NCI-H1092 (cell line): ENCODE measurements around the gene SLC38A11.

Source experiments
- DNase-seq: peaks from one replicate; lab custom pipeline; 2025; lab: John Stamatoyannopoulos, UW

SLC38A11 gene

DNA sequence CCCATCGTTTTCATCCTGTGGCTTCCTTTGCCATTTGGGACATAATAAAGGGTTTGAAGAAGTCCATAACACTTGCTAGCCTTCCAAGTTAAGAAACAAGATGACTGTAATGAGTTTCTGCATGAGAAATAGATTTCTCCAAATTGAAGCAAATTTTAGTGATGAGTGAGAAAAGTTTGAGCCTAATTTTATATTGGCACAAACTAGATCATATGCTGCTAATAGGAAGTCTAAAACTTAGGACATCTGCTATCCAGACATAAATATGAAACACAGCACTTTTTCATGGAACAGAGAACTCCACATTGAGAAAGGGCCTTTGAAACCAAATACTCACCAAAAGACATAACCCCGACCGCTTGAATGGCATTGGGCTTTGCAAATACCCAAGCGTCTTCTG is 39.8 kb downstream of the SLC38A11 start:
- no peak for DNase-seq

DNA sequence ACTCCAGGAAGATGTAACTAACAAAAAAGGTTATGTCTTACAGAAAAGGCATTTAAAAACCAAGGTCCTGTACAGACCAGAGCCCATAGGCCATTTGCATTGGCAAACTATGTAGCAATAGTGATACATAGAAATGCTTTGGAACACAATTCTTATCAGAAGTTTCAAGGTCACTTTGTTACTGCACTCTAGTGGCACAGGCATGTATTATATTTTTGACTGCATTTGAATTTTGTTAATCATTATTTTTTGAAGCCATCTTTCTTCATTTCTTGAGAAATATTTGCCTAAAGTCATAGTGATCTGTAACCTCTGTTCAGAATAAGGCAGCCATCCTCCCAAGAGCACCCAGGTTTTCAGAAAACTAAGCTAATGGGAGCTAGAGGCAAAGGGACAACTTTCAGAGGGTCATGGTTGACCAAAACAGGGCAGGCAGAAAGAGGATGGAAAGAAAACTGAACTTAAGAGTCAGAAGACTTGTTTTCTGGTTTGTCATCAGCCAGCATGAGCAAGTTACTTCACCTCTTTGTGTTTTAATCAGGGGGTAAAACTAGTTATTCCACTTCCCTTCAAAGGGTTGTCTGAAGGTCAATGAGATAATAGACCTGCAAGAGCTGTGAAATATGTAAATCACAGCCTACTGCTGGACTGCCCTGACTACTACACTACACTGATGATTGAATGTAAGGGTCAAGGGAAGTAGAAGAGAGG is 41.5 kb downstream of the SLC38A11 start:
- DNase-seq: no peak

DNA sequence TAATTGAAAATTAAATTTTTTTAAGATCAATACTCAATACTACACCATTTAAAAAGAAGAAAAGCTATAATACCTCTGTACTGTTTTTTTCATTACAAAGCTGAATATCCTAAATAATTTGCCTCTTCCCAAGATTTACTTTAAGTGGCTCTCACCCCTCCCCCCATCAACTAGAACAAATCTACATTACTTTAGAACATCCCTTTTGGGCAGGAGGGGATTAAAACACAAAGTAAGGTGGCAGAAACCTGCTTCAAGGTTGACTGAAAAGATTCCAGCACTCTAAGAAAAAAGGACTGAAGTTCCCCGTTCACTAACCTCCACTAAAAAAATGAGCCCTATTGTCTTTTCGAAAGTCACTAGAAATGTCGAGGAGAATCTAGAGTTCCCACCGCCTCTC is 42.3 kb downstream of the SLC38A11 start:
- DNase-seq: no peak

DNA sequence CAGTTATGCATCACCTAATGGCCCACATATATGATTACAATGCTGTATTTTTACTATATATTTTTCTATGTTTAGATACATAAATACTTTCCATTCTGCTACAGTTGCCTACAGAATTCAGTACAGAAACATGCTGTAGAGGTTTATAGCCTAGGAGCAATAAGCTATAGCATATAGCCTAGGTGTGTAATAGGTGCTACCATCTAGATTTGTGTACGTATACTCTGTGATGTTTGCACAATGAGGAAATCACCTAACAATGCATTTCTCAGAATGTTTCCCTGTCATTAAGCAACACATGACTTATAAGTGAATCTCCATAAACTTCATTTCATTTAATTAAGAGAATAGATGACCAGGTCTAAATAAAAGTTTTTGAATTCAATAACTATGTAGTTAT is 43.5 kb downstream of the SLC38A11 start:
- DNase-seq: no peak

DNA sequence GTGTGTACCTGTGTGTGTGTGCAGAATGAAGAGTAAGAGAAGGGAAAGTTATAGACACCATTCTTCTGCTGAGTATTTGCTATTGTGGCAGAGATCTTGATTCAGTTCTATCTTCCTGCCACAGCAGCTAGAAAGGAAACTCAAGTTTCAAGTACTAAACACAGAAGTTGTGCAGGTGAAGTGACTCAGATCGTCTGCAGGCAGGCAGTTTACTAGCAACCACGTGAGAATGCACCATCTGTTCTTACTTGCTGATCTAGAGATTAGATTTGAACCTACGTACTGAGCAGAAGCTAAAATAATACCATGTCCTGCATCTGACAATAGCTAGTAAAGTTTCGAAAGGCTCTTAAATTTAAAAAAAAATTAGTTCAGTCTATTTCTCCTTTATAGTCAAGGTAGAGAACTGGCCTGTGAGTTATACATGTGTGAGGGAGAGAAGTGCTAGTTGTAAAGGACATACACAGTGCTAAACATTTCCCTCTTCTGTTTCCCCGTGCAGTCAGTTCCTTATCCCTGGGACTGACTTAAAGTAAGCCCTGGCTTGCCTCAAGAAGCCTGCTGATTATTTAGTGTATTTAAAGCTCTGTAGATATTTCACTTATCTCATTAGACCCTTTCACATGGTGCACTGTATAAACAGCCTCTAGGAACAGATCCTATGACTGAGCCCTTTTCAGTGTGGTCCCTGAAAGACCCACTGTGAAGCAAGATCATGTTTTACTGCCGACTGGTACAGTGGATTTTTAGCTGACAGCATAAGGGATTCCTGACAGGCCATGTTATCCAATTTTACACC is 45.0 kb downstream of the SLC38A11 start:
- DNase-seq: no peak

DNA sequence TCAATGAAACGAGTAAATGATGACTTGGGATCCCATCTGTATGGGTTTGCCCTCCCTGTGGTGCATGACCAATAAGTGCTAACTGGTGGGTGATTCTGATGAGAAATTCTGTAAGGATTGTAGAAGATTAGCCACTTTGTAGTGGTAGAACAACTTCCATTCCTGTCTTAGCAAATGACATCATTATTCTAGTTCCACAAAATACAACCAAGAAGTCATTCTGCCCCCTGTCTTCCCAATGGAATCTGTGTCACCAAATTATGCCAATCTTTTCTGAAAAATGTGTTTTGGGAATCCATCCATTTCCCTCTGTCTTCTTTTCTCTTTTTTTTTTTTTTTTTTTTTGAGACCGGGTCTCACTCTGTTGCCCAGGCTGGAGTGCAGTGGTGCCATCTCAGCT is 48.4 kb downstream of the SLC38A11 start:
- DNase-seq: no peak

DNA sequence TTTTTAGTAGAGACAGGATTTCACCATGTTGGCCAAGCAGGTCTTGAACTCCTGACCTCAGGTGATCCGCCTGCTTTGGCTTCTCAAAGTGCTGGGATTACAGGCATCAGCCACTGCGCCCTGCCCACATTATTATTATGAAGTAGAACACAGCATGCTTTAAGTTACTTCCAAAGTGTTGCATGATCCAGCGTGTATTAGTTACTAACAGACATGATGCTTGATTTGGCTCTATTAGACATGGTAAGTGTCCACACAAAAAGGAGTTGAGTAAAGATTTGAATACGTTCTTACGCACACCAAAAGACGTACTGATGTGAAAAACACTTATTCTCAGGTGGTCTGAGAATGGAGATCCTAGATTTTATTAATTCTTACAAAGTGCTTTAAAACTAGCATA is 50.0 kb downstream of the SLC38A11 start:
- DNase-seq: no peak

DNA sequence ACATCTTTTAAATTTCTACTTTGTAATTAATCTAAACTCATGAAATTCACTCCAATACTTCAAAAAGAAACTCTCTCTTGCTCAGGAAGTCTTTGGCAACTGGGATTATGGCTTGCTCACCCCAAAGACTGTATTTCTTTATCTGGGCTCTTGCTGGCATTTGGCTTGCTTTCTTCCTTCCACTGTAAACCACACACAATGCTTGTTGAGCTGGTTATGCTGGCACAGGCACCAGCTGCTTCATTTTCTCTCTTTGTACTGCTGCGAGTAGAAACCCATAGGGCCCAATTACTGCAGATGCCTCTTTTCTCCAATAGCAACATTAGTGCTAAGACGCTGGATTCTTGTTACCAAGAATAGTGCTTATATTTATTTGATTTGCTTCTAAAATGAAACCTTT is 51.4 kb downstream of the SLC38A11 start:
- peak; percentile 59 for DNase-seq

DNA sequence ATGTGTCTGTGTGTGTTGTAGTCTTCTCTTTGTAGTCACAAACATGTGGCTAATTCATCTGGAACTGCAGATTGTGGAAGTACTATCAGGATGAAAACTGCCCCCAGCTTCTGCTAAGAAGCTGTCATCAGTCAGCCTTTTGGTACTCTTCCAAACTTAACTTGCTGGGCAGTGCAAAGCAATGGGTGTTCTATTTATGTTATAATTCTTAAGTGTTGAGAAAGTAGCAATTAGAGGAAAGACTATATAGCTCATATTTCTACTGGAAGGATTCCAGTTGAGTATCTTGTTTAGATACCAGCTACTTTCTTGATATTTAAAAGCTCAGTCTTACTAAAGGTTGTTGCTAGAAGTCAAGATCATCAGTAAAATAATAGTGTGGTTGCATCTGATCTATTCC is 52.1 kb downstream of the SLC38A11 start:
- peak; percentile 14 for DNase-seq

DNA sequence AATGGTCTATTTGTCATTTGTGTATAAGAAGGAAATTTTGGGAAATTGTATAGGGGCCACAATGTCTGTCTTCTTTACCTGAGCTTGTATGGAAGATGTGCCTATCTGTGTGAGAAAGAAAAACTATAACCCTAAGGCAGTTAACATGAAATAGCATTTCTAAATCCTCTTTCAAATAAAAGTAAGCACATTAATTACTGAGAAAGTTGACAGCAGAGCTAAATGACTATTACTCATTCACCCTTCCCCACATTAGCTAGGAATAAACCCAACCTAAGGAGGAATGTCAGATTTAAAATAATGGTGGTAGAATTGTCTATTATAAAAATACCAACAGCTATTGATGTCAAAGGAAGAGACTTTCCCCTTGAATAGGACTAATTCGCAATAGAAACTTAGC is 56.2 kb downstream of the SLC38A11 start:
- no peak for DNase-seq

DNA sequence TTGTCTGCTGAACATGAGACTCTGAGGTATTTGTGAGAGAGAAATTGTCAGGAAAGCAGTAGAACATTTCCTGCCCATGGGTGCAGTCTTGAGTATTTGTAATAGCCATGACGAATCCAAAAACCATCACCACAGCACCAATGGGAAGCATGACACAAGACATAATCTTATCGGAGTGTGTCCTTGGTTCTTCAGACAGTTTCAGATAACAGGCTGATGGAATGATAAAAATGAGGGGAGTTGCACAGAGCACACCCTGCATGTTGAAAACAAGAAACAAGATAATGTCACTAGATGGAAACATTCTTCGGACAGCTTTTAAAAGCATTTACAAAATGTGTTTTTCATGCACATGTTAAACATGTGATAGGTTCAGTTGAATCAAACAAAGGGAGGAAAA is 56.9 kb downstream of the SLC38A11 start:
- no peak for DNase-seq

DNA sequence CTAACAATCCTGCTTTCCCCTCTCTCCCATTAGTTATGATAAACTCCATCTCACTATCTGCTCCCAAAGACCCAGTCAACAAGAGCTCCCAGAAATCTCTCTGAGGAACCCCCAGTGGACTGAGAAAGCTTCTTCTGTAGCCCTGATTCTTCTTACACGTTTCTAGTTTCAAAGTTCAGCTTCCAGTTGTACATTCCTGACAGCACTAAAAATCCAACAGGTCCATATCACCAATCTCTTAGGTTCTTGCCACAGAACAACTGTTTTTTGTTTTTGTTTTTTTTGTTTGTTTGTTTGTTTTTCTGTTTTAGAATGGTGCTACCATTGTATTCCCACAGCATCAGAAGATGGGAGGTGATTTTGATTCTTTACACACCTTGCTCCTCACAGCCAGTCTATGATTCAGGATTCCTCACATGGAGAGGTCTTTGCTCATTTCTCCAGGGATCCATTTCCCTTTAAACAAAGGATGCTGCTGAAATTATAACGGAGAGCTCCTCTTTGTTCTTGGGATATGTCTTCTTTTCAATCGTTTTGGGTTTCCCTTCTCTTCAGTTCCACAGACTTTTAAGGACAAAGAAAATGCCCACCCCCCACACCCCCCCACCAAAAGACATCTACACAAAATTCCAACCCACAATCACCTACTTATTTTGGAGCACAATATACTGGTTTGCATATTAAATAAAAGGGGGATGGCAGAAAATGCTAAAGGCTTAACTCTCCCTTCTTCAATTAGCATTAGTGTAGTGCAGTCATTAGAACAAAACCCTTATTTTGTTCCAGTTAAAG is 57.7 kb downstream of the SLC38A11 start:
- no peak for DNase-seq

DNA sequence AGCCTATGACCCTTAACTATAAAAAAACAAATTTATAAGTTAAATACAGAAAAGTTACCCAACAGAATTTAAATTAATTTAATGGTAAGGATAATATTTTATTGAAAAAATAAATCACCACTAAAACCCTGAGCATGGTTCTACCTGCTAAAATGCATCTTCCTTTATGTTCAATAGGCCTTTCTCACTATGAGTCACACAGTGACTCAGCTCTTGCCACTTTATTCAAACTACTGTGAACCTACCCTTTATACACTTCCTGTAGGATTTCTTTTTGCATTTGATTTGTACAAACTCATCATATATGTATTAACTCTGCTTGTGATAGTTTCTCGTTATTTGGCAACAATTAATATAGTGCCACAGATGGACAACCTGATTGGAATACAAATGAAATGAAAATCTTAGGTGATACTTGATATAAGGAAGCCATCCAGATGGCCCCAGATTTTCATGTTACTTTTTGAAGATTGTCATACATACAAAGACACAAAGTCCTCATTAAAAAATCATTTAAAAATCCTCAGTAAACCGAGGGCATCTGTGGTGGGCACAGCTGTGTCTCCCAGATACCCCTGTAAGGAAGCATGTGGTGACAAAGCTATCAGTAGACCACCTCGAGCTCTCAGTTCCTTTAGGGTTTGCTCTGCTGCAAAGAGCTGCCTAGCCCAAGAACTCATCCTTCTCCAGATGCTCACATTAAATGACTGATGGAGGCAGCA is 58.5 kb downstream of the SLC38A11 start:
- DNase-seq: no peak

DNA sequence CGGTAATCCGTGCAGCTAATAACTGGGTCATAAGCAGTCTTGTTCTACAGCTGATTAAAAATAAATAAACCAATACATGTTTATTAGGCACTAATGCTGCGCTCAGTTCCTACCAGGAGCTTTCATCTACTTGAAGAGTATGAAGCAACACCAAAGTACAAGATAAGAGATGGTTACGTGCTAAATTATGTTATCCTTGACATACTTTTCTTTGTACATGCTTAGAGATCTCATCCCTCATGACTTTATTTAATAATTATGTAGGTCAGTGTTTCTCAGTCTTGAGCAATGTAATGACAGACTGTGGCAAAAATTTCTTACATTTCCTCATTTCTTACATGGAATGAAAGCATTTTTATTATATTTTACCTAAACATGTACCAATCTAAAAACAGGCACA is 59.1 kb downstream of the SLC38A11 start:
- DNase-seq: no peak

DNA sequence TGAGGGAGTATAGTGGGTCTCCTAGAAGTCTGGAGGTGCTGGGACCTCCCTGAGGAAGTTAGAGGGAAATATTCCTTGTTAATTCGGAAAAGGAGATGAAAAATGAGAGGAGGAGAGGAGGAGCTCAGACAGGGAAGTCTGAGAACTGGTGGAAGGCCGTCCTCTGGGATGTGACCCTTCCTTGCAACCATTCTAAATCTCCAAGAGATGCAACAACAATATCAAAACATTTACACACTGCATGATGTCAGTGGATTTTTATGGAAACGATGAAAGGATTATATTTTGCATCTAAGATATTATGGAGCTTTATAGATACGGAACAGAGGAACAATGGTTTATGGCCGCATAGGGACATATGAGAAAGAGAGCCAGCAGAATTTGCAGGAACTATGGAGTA is 63.9 kb downstream of the SLC38A11 start:
- no peak for DNase-seq

DNA sequence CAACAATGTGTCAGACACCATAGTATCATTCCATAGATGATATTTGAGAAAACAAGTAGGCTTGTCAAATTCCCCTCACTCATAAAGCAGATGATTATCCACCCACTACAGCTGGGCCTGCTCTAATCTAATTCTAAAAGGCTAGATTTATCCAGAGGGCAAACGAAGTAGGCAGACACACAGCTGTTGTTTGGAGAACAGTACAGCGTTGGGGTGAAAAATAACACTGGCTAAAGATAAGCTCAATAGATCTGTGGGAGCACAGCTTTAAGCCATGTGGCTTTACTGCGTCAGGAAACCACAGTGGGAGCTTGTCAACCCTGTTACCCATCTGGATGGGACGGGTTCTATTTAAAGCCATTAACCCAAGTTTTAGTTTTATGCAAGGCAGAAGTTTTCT is 64.8 kb downstream of the SLC38A11 start:
- no peak for DNase-seq

DNA sequence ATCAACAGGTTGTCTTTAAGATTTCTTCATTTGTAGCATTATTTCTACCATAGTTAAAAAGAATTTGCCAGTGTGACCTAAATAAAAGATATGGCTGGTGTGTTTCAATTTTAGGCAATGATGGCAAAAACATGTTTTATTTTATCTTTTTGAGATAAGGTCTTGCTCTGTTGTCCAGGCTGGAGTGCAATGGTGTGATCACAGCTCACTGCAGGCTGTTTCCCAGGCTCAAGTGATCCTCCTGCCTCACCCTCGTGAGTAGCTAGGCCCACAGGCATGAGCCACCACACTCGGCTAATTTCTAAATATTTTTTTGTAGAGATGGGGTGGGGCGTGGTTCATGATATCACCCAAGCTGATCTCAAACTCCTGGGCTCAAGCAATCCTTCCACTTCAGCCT is 66.7 kb downstream of the SLC38A11 start:
- no peak for DNase-seq

DNA sequence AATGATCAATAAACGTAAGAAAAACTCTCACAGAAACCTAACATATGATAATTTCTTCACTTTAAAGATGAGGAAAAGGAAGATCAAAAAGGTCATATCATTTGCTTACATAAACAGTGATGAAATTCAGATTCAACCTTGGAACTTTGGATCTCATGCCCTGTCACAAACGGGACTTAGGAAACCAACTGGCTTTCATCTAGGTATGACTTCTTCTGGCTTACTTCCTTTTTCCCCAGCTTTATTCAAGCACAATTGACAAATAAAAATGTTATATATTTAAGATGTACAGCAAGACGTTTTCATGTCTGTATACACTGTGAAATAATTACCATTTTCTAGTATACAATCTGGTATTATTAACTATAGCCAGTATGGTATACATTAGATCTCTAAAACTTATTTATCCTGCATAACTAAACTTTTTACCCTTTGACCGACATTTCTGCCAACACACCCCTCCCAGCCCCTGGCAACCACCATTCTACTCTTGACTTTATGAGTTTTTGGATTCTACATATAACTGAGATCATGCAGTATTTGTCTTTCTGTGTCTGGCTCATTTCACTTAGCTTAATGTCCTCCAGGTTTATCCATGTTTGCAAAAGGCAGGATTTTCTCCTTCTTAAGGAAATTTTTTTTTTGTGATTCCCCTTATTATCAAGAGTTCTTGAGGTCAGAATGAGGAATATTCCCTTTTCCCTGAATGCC is 67.7 kb downstream of the SLC38A11 start:
- no peak for DNase-seq

DNA sequence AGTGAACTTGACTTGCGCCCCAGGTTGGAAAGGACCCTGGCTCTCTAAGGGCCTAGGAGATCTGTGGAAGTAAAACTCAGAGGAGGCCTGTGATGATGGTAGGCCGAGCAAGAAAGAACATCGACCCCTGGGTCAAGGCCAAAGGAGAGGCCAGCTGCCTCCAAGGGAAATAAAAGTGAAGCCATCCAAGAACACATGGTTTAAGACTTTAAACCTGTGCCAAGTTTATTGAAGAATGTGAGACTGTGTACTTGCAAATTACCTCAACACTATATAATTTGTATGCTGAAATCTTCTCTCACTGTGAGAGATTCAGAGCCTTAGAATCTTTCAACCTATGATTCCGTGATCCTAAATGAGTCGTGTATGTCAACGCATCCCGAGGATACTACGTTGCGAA is 73.0 kb downstream of the SLC38A11 start:
- no peak for DNase-seq

DNA sequence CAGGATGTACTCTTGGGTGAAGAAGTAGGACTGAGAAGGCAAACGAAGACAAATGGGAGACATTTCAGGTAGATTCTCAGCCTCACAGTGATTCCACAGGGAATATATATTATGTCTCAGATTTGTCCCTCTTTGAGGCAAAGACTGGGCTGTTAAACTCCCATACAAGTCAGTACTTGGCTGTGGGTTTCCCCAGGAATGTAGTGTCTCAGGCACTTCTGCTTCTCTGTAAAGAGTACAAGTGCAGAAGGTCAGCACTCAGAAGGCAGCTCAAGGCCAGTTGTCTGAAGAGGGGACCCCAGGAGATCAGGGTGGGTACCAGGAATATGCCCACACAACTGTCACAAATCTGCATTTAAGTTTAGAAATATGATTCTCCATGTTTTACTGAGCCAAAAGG is 73.8 kb downstream of the SLC38A11 start:
- DNase-seq: no peak

DNA sequence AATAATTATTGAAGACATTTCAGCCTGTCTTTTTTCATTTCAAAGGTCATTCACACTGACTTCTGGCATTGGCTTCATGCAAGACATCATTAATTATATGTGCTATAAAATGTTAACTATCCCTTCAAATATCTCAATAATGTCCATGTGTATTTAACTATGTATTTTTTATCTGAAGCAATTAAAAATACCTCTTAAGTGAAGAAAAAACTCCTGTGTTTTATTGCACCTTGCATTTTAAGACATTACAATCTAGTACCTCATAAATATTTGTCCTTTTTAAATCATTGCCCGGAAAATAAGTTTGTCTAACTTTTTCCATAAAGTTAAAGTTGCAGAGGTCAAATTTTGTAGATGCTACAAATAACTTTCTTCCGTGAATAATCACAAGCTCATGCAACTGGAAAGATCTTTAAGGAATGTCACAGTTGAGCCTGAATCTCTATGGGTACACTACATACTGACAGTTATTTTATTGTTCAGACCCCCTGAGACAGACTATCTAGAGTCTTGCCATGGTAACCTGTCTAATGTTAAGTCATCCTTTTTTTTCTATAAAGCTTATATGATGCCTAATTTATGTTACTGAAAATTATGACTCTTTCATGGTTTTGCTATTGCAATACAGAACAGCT is 75.3 kb downstream of the SLC38A11 start:
- DNase-seq: no peak
